Measurements from ENCODE around the gene F3. TPM values are rescaled to one million over a fixed set of nuclear protein-coding genes. Genes with fewer than 3 reads are reported as not detected.

F3 gene
- polyA plus RNA-seq, 2 of the 4 experiments (the other 2 are of a cell fraction): 3.2 to 4.4 TPM

DNA sequence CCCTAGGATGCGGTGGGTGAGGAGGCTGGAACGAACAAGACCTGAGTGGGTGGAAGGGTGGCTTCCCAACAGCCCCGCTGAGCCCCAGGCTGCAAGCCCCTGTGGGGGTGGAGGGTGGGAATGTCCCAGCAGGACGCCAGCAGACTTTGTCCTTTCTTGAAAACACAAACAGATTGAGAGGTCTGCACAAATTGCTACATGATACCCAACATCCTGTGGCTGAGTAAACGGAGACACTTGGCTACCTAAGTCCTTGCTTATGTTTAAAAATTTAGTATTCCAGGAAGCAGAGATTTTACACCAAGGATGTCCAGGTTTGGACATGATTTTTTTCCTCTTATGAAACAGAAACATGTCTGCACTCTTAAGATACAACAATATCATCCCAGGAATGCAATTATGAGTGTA, 11.8 kb upstream of the F3 start:
- 28% methylated on average over 5 of the region's 5 CpGs for WGBS (ENCODE audit: missing lambda C conversion rate)
- peak overlapping the region; percentile 1 to 46; a peak in 2 of 6 replicates for H3K27ac ChIP-seq
- no peaks in the 10 kb centered on the region for H3K9me3 ChIP-seq
- TF ChIP-seq CEBPB (IDR thresholded peaks at IDR 0.05) (no peak), BHLHE40 (IDR thresholded peaks at IDR 0.05; ENCODE audit: low read depth, low read length) (no peak), CBX8 (IDR thresholded peaks at IDR 0.05) (no peak), REST (IDR thresholded peaks at IDR 0.05) (no peak), HDAC2 (IDR thresholded peaks at IDR 0.05) (no peak), RNF2 (IDR thresholded peaks at IDR 0.05; ENCODE audit: borderline replicate concordance, low read depth) (no peak), RCOR1 (IDR thresholded peaks at IDR 0.05; ENCODE audit: low read depth, low read length) (no peak), NR3C1 (IDR thresholded peaks at IDR 0.05) (no peak), ZNF302 (CRISPR knock-in tag; IDR thresholded peaks at IDR 0.05) (no peak), ESRRA (IDR thresholded peaks at IDR 0.05; ENCODE audit: borderline replicate concordance, low read length) (no peak), FOSB (CRISPR knock-in tag; IDR thresholded peaks at IDR 0.05) (no peak), ZFP36 (IDR thresholded peaks at IDR 0.05; ENCODE audit: borderline replicate concordance, partially characterized antibody) (no peak), ELK1 (IDR thresholded peaks at IDR 0.05; ENCODE audit: low read depth, low read length) (no peak), CHD2 (IDR thresholded peaks at IDR 0.05; ENCODE audit: low read length, partially characterized antibody) (no peak), EHMT2 (IDR thresholded peaks at IDR 0.05; ENCODE audit: low read depth) (no peak), HOXB13 (CRISPR knock-in tag; IDR thresholded peaks at IDR 0.05; ENCODE audit: low read depth) (no peak)
- TF ChIP-seq, protein P1, sequence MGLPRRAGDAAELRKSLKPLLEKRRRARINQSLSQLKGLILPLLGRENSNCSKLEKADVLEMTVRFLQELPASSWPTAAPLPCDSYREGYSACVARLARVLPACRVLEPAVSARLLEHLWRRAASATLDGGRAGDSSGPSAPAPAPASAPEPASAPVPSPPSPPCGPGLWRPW (IDR thresholded peaks at IDR 0.05): no peak
- TF ChIP-seq, protein P2, sequence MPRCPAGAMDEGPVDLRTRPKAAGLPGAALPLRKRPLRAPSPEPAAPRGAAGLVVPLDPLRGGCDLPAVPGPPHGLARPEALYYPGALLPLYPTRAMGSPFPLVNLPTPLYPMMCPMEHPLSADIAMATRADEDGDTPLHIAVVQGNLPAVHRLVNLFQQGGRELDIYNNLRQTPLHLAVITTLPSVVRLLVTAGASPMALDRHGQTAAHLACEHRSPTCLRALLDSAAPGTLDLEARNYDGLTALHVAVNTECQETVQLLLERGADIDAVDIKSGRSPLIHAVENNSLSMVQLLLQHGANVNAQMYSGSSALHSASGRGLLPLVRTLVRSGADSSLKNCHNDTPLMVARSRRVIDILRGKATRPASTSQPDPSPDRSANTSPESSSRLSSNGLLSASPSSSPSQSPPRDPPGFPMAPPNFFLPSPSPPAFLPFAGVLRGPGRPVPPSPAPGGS (IDR thresholded peaks at IDR 0.05): no peak
- no peak overlapping the region for H3K4me3 ChIP-seq
- H3K4me1 ChIP-seq: peaks cover 11% of the 10 kb centered on the region; the same call in 2 of the 3 replicates
- FAIRE-seq: no peak
- ATAC-seq: no peak
- POLR2A ChIA-PET: no interaction called here
- peak overlapping the region; percentile 51 for H3K4me2 ChIP-seq
- CTCF ChIA-PET: no interaction called here
- DNase-seq (ENCODE audit: low read depth in 1 of 2, low spot score in 1 of 2): no peak

DNA sequence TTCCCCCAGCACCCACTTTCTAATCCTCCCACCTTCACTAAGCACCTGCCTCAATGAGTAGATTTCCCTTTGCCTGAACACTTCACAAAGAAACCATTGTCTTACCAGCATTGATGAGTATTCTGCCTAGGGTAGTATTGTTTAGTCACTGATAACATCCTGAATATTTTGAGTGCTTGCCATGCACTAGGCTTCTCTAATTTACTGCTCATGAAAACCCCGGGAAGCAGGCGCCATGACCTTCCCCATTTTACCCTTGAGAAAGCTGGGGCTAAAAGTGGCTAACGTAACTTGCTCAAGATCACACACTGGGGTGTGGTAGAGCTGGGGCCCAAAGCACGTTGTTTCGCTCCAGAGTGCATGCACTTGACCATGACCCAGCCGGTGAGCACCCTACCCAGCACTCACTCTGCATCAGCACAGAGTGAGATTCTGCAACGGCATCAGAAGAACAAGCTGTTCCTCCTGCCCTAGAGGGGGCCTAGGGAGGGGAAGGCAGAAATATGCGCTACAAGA, 10.6 kb upstream of the F3 start:
- FAIRE-seq: no peak
- Histone ChIP-seq H3K4me2 (no peak overlapping the region), H3K9me3 (no peaks in the 10 kb centered on the region), H3K4me1 (peaks cover 11% of the 10 kb centered on the region; the same call in 2 of the 3 replicates), H3K4me3 (no peak overlapping the region), H3K27ac (no peak overlapping the region; a peak in 1 of 6 replicates)
- POLR2A ChIA-PET: no interaction called here
- no peak for TF ChIP-seq HEYL (CRISPR knock-in tag; IDR thresholded peaks at IDR 0.05)
- no peak for TF ChIP-seq ATOH8 (CRISPR knock-in tag; IDR thresholded peaks at IDR 0.05; ENCODE audit: low read depth)
- TF ChIP-seq MYC (IDR thresholded peaks at IDR 0.05; ENCODE audit: borderline replicate concordance, low read length): no peak
- no peak for TF ChIP-seq FOSL2 (IDR thresholded peaks at IDR 0.05)
- no peak for TF ChIP-seq FOSL2 (CRISPR knock-in tag; IDR thresholded peaks at IDR 0.05)
- TF ChIP-seq HMGXB4 (CRISPR knock-in tag; IDR thresholded peaks at IDR 0.05; ENCODE audit: borderline replicate concordance): no peak
- DNase-seq (ENCODE audit: low read depth in 1 of 2, low spot score in 1 of 2): no peak
- CTCF ChIA-PET: no interaction called here
- WGBS (ENCODE audit: missing lambda C conversion rate): 88% methylated on average over 4 of the region's 8 CpGs
- ATAC-seq: no peak
